Activated effector memory CD4-positive, alpha-beta T cell treated with anti-CD3 and anti-CD28 coated beads, Interleukin-2, amount 50 U/mL, for 16 hours (primary cell): Measurements from ENCODE around the gene SPECC1L.

Experiments
- DNase-seq: peaks from one replicate; pipeline ENCODE4 v3.0.0-alpha.2; 2020

Gene SPECC1L

DNA sequence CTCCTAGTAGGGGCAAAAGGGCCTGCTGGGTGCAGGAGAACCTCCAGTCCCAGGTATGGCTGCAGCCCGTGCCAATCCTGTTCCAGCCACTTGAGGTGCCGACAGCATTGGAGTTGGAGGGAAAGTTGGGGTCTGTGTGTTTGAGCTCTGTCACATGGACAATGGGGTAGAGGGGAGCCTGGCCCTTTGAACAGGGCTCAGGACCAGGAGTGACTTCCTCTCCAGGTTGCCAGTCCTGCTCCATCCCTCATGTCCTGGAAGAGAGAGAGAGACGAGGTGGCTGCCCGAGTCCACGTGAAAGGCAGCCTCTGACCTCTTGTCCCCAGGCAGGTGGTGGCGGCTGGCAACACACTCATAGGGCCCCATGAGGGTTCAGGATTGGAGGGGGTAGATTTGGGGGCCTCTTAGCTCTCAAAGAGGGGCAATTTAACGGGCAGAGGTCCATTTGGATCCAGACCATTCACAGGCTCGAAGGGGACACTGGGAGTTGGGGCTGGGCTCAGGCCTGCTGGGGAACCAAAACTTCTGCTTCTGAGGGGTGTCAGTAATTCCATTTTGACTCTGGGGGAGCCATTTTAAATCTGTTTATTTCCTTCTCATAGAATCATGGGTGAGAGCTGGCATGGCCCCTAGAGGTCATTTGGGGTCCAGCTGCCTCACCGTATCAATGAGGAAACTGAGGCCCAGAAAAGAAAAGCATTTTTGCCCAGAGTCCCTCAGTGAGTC is 160.8 kb downstream of the SPECC1L start:
- DNase-seq, result no peak

DNA sequence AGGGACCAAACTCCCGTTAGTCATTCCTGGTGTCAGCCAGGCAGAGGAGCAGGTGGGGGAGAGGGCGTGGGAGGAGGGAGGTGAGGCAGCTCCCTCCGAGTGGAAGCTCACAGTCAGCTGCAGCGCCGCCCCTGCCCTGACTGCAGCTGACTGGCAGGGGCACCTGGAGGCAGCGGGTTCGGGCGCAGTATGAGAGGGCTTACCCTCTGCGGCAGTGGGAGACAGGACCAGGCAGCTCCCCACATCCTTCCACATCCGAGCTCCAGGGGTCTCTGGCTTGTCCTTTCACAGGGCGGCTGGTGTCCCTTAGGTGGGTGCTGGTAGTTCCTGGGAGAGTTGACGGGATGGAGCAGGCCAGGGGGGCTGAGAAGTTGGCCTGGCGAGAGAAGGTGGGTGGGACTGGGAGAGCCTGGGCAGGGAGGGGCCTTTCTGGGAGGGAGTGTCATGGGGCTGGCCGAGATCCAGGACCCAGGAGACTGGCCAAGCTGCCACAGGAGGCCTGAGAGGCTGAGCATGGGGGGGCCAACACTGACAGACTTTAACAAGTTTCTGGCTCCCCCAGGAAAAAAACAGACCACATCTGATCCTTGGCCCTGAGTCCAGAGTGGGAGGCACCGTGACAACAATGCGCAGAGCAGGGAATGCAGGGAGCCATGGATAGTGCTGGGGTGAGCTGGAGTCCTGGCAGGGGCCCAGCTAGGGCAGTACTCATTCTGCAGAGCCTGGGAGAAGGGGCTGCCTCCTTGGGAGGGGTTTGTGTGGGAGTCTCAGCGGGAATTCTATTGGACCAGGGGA is 161.6 kb downstream of the SPECC1L start:
- no peak for DNase-seq

DNA sequence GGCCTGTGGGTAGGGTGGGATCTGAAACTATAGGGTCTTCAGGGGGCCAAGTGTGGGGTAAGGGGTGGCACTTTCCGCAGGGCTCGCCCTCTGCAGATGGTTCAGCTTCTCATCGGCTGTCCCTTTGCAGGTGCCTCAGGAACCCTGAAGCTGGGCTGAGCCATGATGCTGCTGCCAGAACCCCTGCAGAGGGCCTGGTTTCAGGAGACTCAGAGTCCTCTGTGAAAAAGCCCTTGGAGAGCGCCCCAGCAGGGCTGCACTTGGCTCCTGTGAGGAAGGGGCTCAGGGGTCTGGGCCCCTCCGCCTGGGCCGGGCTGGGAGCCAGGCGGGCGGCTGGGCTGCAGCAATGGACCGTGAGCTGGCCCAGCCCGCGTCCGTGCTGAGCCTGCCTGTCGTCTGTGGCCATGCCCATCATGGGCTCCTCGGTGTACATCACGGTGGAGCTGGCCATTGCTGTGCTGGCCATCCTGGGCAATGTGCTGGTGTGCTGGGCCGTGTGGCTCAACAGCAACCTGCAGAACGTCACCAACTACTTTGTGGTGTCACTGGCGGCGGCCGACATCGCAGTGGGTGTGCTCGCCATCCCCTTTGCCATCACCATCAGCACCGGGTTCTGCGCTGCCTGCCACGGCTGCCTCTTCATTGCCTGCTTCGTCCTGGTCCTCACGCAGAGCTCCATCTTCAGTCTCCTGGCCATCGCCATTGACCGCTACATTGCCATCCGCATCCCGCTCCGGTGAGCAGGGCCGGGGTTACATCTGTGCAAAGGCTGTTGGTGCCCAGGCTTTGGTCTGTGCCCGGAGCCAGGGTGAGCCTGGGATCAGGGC is 162.6 kb downstream of the SPECC1L start:
- no peak for DNase-seq

DNA sequence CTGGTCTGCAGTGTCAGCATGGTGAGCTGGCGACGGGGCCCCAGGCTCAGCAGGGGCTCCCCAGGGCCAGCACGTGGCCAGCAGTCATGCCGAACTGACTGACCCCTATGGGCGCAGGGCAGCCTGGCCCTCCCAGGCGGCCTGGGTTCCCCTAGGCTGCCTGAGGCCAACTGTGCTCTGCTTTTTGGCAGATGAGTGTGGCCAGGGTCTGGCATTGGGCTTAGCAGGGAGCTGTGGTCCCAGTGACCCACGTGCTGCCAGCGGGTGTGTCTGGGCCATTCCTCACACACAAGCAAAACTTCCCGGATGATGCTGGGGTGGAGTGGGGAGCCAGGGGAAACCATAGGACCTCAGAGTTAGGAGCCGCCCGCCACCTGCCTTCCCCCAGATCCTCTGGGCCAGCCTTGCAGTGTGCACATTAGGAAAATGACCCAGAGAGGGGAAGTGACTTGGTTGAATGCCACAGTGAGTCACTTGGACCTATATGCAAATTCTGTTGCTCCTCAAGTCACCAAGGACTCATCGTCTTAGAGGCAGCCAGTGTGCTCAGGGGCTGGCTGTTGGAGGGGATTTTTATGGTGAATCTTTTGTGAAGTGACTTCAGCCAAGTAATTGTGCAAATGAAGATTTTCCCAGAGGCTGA is 163.3 kb downstream of the SPECC1L start:
- DNase-seq, result no peak

DNA sequence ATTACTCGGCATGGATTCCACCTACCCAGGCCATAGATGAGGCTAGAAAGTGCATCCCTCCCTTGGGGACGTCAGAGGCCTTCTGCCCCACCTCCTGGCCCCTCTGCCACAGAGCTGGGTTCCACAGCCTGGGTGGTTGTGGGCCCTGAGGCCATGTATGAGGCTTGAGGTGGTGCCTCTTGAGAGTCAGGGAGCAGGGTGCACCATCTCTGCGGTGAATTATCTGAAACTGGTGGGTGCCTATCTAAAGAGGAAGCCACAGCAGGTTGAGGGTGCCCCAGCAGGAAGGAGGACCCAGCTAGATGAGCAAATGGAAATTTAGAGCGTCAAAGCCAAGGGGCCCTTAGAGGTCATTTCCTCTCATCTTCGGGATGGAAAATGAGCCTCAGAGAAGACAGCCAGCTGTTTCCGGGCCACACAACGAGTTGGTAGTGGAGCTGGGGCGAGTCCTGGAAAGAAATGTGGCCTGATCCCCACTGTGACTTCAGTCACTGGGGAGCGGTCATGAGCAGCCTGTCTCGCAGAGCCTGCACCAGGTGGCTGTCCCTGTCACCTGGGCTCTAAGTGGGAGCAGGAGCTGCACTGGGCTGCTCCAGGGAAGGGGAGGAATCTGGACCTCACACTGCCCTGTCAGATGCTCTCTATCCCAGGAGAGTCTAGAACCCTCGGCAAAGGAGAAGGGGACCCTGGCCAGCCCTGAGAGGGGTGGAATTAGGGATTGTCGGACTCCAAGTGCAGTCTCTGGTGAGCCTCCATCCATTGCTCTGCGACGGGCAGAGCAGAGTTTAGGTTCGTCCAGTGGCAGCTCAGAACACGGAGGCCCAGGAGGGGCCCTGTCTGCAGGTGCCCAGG is 164.1 kb downstream of the SPECC1L start:
- peak; percentile 89 for DNase-seq

DNA sequence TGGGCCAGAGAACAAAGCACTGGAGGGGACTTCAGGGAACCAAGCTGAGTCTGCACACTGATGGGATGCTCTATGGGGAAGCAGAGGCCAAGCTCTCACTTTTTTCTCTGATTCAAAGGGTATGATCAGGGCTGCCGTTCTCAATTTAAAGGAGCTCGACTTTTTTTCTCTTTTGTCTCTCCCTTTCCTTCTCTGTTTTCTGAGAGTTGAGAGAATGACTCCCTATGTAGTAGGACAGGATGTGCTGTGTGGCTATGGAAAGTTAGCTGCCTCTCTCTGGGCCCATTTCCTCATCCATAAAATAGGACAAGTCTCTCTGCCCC is 164.7 kb downstream of the SPECC1L start:
- DNase-seq, result no peak

DNA sequence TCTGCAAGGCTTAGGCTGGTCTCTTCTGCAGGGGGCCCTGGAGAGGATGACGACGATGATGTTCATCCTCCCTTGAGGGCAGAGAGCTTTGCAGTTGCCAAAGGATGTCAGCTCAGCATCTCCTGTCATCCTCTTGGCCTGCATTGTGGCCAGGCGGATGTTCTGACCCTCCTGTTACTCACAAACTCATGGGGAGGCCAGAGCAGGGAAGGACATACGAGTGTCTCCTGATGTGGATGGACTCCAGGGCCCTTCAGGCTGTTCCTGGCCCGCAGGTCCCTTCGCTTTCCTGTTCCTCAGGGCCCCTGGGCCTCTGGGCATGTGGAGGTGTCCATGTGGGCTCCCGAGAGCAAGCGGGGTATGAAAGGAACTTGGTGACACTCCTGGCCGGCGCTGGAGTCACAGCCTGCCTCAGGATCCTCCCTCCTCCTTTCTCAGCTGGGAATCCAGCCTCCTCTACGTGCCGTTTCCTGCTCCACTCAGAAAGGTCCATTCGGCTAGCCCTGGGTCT is 165.3 kb downstream of the SPECC1L start:
- DNase-seq, result peak; percentile 57

DNA sequence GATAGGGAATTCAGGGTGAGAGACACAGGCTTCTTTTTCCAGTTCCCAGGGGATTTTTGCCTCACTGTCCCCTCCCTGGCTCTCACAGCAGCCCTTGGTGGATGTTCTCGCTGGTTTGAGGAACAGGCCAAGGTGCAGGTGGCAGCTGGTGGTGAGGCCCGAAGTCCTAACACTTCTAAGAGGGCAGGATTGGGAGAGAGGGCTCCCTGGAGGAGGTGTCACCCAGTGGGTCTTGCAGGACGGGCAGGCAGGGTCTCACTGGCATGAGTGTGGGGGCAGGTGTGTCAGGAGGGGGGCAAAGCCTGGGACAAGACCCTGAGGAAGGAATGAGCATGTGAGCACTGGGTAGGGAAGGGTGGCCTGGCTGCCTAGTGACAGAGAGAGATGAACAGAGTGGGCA is 165.9 kb downstream of the SPECC1L start:
- DNase-seq, result peak; percentile 60

DNA sequence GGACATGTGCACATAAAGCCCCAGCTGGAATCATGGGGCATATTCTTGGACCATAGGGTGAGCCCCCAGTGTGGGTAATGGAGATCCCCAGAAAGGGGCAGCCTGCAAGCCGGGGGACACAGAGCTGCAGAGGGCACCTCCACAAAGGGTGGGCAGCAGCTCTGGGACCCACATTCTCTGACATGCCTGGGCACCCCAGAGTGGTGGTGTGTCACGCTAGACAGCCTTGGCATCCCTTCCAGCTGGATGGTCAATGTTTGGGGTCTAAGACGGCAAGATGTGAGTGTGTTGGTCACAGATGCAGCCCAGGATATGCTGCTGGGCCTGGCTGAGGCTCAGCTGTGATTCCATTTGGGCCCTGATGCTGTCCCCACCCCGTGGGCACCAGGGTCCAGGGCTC is 166.5 kb downstream of the SPECC1L start:
- peak; percentile 58 for DNase-seq

DNA sequence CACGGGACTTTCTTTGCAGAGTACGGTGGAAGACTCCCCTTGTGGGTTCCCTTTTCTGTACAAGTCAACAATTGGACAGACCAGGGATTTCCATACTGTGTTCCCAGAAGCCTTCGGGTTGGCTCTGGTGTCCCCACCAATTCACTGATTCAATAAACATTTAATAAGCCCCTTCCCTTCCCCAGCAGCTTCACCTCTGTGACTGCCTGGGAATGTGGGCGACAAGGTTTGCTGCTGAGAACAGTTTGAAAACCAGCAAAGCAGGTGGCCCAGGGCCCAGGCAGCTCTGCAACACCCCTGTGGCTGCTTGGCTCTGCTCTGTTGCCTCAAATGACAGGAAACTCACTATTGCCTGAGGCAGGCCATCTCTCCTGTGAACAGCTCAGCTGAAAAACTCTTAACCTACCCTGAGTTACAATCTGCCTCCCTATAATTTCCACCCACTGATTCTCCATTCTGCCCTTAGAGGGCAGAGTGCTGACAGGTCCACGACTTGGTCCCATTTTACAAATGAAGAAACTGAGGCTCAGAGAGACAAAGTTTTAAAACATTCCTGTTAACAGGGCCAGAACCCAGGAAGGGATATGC is 167.2 kb downstream of the SPECC1L start:
- DNase-seq, result peak; percentile 59

DNA sequence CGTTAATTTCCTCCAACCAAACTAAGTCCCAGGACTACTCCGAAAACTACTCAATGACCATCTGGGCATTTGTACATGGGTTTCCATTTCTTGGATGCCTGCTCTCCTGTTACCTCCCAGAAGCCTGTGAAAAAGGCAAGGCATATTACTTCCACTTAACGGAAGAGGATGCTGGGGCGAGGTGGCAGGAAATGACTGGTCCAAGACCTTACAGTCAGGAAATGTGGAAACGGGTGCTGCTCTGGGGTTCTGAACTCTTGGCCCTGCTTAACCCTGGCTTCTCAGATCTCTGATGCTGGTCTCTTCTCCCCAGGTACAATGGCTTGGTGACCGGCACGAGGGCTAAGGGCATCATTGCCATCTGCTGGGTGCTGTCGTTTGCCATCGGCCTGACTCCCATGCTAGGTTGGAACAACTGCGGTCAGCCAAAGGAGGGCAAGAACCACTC is 169.7 kb downstream of the SPECC1L start:
- peak; percentile 60 for DNase-seq

DNA sequence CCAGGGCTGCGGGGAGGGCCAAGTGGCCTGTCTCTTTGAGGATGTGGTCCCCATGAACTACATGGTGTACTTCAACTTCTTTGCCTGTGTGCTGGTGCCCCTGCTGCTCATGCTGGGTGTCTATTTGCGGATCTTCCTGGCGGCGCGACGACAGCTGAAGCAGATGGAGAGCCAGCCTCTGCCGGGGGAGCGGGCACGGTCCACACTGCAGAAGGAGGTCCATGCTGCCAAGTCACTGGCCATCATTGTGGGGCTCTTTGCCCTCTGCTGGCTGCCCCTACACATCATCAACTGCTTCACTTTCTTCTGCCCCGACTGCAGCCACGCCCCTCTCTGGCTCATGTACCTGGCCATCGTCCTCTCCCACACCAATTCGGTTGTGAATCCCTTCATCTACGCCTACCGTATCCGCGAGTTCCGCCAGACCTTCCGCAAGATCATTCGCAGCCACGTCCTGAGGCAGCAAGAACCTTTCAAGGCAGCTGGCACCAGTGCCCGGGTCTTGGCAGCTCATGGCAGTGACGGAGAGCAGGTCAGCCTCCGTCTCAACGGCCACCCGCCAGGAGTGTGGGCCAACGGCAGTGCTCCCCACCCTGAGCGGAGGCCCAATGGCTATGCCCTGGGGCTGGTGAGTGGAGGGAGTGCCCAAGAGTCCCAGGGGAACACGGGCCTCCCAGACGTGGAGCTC is 170.2 kb downstream of the SPECC1L start:
- peak; percentile 34 for DNase-seq

DNA sequence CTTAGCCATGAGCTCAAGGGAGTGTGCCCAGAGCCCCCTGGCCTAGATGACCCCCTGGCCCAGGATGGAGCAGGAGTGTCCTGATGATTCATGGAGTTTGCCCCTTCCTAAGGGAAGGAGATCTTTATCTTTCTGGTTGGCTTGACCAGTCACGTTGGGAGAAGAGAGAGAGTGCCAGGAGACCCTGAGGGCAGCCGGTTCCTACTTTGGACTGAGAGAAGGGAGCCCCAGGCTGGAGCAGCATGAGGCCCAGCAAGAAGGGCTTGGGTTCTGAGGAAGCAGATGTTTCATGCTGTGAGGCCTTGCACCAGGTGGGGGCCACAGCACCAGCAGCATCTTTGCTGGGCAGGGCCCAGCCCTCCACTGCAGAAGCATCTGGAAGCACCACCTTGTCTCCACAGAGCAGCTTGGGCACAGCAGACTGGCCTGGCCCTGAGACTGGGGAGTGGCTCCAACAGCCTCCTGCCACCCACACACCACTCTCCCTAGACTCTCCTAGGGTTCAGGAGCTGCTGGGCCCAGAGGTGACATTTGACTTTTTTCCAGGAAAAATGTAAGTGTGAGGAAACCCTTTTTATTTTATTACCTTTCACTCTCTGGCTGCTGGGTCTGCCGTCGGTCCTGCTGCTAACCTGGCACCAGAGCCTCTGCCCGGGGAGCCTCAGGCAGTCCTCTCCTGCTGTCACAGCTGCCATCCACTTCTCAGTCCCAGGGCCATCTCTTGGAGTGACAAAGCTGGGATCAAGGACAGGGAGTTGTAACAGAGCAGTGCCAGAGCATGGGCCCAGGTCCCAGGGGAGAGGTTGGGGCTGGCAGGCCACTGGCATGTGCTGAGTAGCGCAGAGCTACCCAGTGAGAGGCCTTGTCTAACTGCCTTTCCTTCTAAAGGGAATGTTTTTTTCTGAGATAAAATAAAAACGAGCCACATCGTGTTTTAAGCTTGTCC is 171.0 kb downstream of the SPECC1L start:
- DNase-seq, result peak; percentile 37

DNA sequence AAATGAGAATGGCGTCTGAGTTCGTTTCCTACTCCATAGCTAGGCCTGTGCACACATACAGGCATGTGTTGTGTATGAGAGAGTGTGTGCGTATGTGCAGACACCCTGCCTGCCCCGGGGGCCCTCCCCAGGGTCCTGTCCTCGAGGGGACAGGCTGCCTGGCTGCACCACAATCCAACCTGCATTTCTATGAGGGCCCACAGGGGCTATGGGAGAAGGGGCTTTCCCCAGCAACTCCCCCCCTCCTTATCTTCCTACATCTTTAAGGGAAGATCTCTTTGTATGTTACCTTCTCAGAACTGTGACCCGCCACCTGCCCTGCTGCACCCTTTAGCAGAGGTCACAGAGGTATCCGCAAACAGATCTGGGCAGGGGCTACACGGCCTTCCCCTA is 171.7 kb downstream of the SPECC1L start:
- DNase-seq, result peak; percentile 49

DNA sequence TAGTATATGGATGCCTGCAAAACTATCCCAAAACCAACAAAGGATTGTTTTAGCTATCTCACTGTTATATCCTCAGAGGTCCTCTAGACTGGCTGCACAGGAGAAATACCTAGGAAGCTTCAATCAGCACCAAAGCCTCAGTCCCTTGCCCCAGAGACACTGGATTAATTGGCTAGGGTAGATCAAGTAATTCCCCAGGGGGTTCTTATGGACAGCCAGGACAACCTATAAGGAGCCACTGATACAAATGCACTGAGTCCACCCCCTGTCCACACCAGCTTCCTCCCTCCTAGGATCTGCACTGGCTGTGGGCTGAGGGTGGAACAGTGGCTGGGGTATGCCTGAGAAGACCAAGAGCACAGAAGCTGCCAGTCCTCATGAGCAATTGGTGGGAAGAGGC is 173.0 kb downstream of the SPECC1L start:
- peak; percentile 24 for DNase-seq

DNA sequence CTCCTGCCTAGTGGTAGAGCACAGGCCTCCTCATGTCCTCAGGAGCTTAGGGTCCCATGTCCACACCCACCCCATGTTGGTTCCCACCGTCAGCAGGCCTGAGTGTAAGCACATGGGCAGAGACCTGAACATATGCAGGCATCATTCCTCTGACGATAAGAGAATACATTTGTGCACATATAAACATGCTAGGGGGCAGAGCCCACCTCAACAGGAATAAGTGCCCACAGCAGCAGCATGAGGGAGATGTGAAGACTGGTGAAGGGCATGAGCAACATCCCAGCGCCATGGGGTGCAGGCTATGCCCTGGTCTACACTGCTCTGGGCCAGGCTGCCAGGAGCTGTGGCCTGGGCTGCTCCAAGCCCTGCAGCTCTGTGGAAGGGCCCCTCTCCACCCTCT is 173.6 kb downstream of the SPECC1L start:
- DNase-seq, result peak; percentile 50

DNA sequence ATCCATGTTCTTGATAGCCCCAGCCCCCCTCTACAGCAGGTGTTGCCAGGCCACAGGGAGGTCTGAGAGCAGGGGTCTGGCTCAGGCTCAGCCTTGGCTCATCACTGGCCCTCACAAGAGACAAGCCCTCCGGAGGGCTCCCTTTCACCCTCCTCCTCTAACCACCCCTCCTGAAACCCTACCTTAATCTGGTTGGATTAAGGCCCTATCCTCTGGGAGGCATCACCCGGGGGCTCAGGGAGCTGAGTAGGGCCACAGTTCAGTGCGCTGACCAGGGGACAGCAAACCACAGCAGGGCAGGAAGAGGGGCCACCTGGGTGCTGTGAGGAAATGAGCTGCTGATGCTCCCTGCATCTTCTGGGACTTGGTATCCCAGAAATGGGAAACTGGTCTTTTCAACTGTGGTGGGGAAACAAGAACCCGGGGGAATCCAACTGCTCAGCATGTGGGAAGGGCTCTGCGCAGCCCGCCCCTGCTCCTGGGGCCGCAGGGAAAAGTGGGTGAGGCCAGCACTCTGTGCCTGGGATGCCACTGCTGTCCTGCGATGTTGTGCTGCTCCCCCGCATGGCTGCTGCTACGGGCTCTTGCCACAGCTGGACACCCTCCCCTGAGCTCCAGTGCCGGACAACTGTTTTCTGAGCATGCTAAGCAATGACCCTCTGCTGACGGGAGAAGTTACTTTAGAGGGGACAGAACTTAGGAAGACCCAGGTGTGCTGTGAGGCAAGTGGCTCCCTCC is 174.3 kb downstream of the SPECC1L start:
- DNase-seq, result peak; percentile 37

DNA sequence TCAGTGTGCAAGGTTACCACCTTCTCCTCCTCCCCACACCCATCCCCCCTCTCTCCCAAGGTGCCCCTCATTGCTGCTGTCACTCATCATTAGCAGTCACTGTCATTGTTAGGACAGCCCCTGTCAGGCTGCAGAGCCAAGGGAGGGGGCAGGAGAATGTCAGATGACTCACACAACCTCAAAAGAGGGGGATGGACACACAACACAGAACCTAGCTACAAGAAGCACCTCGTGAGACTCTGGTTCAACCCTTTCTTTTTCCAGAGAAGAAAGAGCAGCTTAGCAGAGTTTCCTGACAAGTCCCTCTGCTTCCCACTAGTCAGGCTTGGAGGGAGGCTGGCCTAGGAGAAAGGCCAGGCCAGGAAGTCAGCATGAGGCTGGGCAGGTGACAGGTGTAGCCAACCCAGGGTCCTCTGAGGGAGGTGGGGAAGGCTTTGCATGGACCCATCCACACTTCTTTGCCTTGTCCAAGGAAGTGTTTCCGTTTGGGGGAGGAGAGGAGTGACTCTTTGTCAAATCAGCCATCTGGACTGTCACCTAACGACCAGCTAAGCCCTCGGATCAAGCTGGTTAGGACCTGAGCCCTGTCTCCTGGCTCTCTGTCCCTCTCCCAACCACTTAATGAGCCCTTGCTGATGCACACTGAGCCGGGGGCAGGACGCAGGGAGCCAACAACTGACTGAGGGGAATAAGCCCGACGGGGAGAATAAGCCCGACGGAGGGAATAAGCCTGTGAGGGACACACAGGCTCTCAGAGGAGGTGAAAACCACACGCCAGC is 175.0 kb downstream of the SPECC1L start:
- peak; percentile 64 for DNase-seq
